PC-9 (cell line): ENCODE data around the gene IGIP. TPM values are rescaled to one million over a fixed set of nuclear protein-coding genes. Genes with fewer than 3 reads are reported as not detected.

ENCODE experiments used
- BruUV-seq: library from RNA; stranded (reverse); fragments of 400-500 nt; replicated peaks from 2 replicates; lab custom pipeline; 2021; lab: Mats Ljungman, UMichigan
- CTCF ChIA-PET: fragments of 300-600 bp; sonication (Branson Sonifier 250); formaldehyde crosslinking; loops from one replicate; lab custom pipeline; 2022; ENCODE audit warnings: antibody characterized with exemption; lab: Charles Lee
- POLR2A ChIA-PET: fragments of 300-600 bp; sonication (Branson Sonifier 250); formaldehyde crosslinking; loops from one replicate; lab custom pipeline; 2022; ENCODE audit warnings: antibody characterized with exemption; ENCODE audit not compliant: unreplicated experiment; lab: Charles Lee
- DNase-seq, 2 experiments: peaks; one replicate each; pipeline versions ENCODE4 v3.0.0 to v3.0.0-alpha.2; 2015 to 2022; ENCODE audit warnings: mixed read lengths in 1 of 2
- H2AFZ ChIP-seq: fragments of 200-600 bp; sonication (generic); 2 replicates; pipeline ENCODE4 v1.8.1; 2017; ENCODE audit warnings: antibody characterized with exemption
- H3F3A ChIP-seq: fragments of 200-600 bp; sonication (generic); 2 replicates; pipeline ENCODE4 v1.8.1; 2017; ENCODE audit warnings: antibody characterized with exemption, mild to moderate bottlenecking, low read depth; ENCODE audit not compliant: insufficient read depth
- H3K27ac ChIP-seq: fragments of 200-600 bp; sonication (generic); 2 replicates; pipeline ENCODE4 v1.6.1; 2016; ENCODE audit warnings: mixed run types
- H3K27me3 ChIP-seq: fragments of 200-600 bp; sonication (generic); 2 replicates; pipeline ENCODE4 v1.6.1; 2016; ENCODE audit warnings: low read depth, mixed run types; ENCODE audit not compliant: insufficient read depth
- H3K36me3 ChIP-seq: fragments of 200-600 bp; sonication (generic); 2 replicates; pipeline ENCODE4 v1.6.1; 2016; ENCODE audit warnings: low read depth, mixed run types
- H3K4me1 ChIP-seq: fragments of 200-600 bp; sonication (generic); replicated peaks from 2 replicates; pipeline ENCODE4 v1.6.1; 2016; ENCODE audit warnings: mixed run types; ENCODE audit not compliant: insufficient read depth
- H3K4me2 ChIP-seq: fragments of 200-600 bp; sonication (generic); 2 replicates; pipeline ENCODE4 v1.6.1; 2017; ENCODE audit warnings: mixed run types
- H3K4me3 ChIP-seq: fragments of 200-600 bp; sonication (generic); 2 replicates; pipeline ENCODE4 v1.6.1; 2016; ENCODE audit warnings: mixed run types
- H3K79me2 ChIP-seq: fragments of 200-600 bp; sonication (generic); 2 replicates; pipeline ENCODE4 v1.6.1; 2017; ENCODE audit warnings: low read depth, mixed run types
- H3K9me2 ChIP-seq: fragments of 200-600 bp; sonication (generic); 2 replicates; pipeline ENCODE4 v1.8.1; 2017; ENCODE audit warnings: mild to moderate bottlenecking; ENCODE audit not compliant: insufficient read depth
- H3K9me3 ChIP-seq: fragments of 200-600 bp; sonication (generic); 2 replicates; pipeline ENCODE4 v1.8.1; 2016; ENCODE audit warnings: low read depth; ENCODE audit not compliant: insufficient read depth
- H4K20me1 ChIP-seq: fragments of 200-600 bp; sonication (generic); 2 replicates; pipeline ENCODE4 v1.8.1; 2017; ENCODE audit not compliant: insufficient read depth
- CTCF ChIP-seq: fragments of 200-600 bp; sonication (generic); conservative IDR thresholded peaks from 2 replicates; pipeline ENCODE4 v1.6.1; 2017; ENCODE audit warnings: mixed run types, antibody characterized with exemption, mild to moderate bottlenecking, moderate library complexity
- EZH2 ChIP-seq: fragments of 200-600 bp; sonication (generic); IDR thresholded peaks from 2 replicates; pipeline ENCODE4 v1.8.0; 2017; ENCODE audit warnings: antibody characterized with exemption, low read depth
- intact Hi-C: fragments of 100-400 bp; cut with micrococcal nuclease; formaldehyde crosslinking; loops from one replicate; pipeline ENCODE4 v1.10.0; 2022; ENCODE audit not compliant: unreplicated experiment
- total RNA-seq: library from RNA; stranded (reverse); gene quantifications from 2 replicates; pipeline ENCODE4 v1.2.3, GENCODE V29; 2021

Gene IGIP
- total RNA-seq, 1 experiment from 2014 or later: 6.2 TPM

- peaks cover 28% of the 10 kb centered on the region for H4K20me1 ChIP-seq
- DNase-seq: no peak
- BruUV-seq: no TSS peak
- H3K79me2 ChIP-seq: peaks cover 85% of the 10 kb centered on the region
- H3K9me3 ChIP-seq: no peaks in the 10 kb centered on the region
- no peaks in the 10 kb centered on the region for H3K36me3 ChIP-seq
- TF ChIP-seq CTCF (no peak), EZH2 (no peak)
- POLR2A ChIA-PET: no interaction called here
- no peak overlapping the region for H3K27ac ChIP-seq
- peak overlapping the region; percentile 74 for H3K4me3 ChIP-seq
- CTCF ChIA-PET: no interaction called here
- intact Hi-C loops: loop anchor here (2.0 kb wide), 1 partner anchor 30 kb away; no protein-coding TSS in a partner anchor
- peak overlapping the region; percentile 94 for H3K4me2 ChIP-seq
- H2AFZ ChIP-seq: no peak overlapping the region; the same call in 1 of the 2 replicates
- H3K4me1 ChIP-seq: peaks cover 41% of the 10 kb centered on the region
- H3K9me2 ChIP-seq: no peaks in the 10 kb centered on the region
- peaks cover 25% of the 10 kb centered on the region for H3F3A ChIP-seq
- no peaks in the 10 kb centered on the region for H3K27me3 ChIP-seq
Observed at GRCh38 chr5:140115186-140115500, 10.6 kb upstream of the IGIP start.

GRCh38 chr5:140116716-140117115 is 9.0 kb upstream of the IGIP start:
- CTCF ChIA-PET: interaction anchor here (0.6 kb wide), 1 partner anchor 29 kb away, joined by 4 read pairs; no protein-coding TSS in a partner anchor
- peak overlapping the region; percentile 94 for H3K4me2 ChIP-seq
- DNase-seq: no peak
- peaks cover 33% of the 10 kb centered on the region for H3K4me1 ChIP-seq
- peaks cover 25% of the 10 kb centered on the region for H3F3A ChIP-seq
- peaks cover 28% of the 10 kb centered on the region for H4K20me1 ChIP-seq
- intact Hi-C loops: no loop called here
- H3K9me2 ChIP-seq: 0 out of 2 replicates have a peak, but pooled peaks cover 3% of the 10 kb centered on the region
- no peak for TF ChIP-seq EZH2
- 0 out of 2 replicates have a peak, but pooled peaks have one; percentile 15 for TF ChIP-seq CTCF
- POLR2A ChIA-PET: no interaction called here
- BruUV-seq: no TSS peak
- no peak overlapping the region for H3K4me3 ChIP-seq
- no peaks in the 10 kb centered on the region for H3K9me3 ChIP-seq
- H2AFZ ChIP-seq: no peak overlapping the region
- peaks cover 71% of the 10 kb centered on the region for H3K79me2 ChIP-seq
- no peaks in the 10 kb centered on the region for H3K27me3 ChIP-seq
- no peaks in the 10 kb centered on the region for H3K36me3 ChIP-seq
- H3K27ac ChIP-seq: no peak overlapping the region

GRCh38 chr5:140117523-140117922 is 8.2 kb upstream of the IGIP start:
- CTCF ChIA-PET: interaction anchor here (0.6 to 1.2 kb wide), 2 partner anchors 9 to 28 kb away, joined by 3 to 4 read pairs; no protein-coding TSS in a partner anchor

More at GRCh38 chr5:140117523-140117922, 8.2 kb upstream of the IGIP start:
- Histone ChIP-seq H3K79me2 (peaks cover 69% of the 10 kb centered on the region), H3K4me3 (no peak overlapping the region), H3K9me2 (0 out of 2 replicates have a peak, but pooled peaks cover 3% of the 10 kb centered on the region), H3K27ac (no peak overlapping the region), H4K20me1 (peaks cover 29% of the 10 kb centered on the region), H3K9me3 (no peaks in the 10 kb centered on the region), H3K4me1 (peaks cover 33% of the 10 kb centered on the region), H3K36me3 (no peaks in the 10 kb centered on the region), H3F3A (peaks cover 17% of the 10 kb centered on the region), H2AFZ (no peak overlapping the region), H3K4me2 (0 out of 2 replicates have a peak overlapping the region, but pooled peaks have one; percentile 94), H3K27me3 (no peaks in the 10 kb centered on the region)
- no peak for DNase-seq
- intact Hi-C loops: no loop called here
- no peak for TF ChIP-seq EZH2
- TF ChIP-seq CTCF: no peak
- BruUV-seq: no TSS peak
- POLR2A ChIA-PET: no interaction called here
